GM19025 (cell line): Measurements from ENCODE around the gene SPON1.
"Not testable (repeated sequence)": the region's sequence is repeated elsewhere in the genome, so short reads cannot be mapped to it uniquely, and the experiment has no call there.

Experiments used
- ATAC-seq: cut with Tn5 transposase; IDR thresholded peaks from one replicate; pipeline ENCODE4 v1.9.1; 2021; ENCODE audit warnings: mild to moderate bottlenecking, low read depth, moderate library complexity; ENCODE audit not compliant: unreplicated experiment

SPON1 gene

DNA sequence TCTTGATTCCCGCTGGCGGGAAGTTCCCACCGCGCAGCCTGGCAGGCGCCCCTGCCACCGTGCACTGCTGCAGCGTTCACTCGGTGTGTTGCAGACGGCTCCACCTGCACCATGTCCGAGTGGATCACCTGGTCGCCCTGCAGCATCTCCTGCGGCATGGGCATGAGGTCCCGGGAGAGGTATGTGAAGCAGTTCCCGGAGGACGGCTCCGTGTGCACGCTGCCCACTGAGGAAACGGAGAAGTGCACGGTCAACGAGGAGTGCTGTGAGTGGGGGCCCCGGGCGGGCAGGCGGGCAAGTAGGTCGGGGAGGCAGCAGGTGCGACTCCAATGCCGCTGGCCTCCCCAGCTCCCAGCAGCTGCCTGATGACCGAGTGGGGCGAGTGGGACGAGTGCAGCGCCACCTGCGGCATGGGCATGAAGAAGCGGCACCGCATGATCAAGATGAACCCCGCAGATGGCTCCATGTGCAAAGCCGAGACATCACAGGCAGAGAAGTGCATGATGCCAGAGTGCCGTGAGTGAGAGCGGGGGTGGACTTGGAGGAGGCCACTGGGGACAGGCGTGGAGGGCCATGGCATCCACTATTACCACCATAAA, 296.8 kb downstream of the SPON1 start:
- no peak for ATAC-seq

DNA sequence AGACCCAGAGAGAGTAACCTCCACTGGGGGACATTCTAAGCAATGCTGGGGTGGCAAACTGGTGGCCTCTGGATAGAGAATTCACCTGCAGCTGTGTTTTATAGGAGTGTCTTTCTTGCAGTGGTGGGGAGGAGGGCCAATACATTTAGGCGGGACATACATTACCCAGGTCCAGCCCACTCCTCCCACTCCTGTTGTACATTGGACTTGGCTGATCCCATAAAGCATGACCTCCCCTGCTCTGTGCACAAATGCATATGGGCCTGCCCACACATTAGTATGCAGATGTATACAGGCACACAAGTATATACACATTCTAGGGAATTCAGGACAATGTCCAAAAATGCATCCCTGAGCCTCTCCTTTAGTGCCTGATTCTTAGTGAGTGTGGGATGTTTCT, 297.4 kb downstream of the SPON1 start:
- ATAC-seq = no peak

DNA sequence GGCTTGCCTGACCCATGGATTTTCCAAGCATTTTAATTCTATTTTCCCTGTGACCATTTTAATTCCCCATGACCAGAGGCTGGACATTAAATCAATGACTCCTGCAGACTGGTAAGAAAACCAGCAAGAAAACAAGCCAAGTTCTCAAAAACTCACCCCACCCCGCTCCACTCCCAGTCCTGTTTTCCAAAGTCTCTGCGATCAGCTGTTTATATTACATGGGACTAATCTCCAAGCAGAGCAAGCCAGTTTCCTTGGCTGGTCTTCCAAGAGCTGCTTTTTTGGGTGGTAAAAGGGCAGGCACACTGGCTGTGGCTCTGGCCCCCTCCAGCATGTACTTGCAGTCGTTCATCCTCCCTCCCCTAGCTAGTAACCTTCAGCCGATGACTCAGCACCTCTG, 298.5 kb downstream of the SPON1 start:
- no peak for ATAC-seq

- no peak for ATAC-seq
Measured at GRCh38 chr11:14262271-14262846, 299.8 kb downstream of the SPON1 start.

DNA sequence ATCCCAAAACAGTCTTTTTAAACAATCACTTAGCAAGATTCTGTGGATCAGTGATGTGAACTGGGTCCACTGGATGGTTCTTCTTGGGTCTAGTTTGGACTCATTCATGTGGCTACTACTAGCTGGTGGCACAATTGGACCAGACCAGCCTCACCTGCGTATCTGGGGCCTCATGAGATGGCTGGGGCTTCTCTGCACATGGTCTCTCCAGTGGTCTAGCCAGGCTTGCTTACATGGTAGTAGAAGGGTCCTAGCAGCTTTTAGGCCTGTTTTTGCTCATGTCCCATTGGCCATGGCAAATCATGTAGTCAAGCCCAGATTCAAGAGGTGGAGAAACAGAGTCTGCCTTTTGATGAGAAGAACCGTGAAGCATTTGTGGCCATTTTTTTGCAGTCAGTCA, 302.4 kb downstream of the SPON1 start:
- ATAC-seq = no peak

DNA sequence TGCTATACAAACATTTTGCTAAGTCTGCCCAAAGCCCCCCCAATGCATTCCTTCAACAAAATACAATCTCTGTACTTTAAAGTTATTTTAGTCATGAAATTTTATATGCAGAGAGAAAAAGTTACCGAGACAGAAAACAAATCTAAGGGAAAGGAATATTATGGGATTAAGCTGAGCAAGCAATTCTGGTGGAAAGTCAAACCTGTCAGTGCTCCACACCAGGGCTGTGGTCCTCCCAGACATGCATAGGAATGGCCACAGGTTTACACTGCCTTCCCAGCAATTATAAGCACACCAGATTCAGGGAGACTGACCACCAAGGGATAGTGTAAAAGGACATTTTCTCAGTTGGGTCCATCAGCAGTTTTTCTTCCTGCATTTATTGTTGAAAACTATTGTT, 304.1 kb downstream of the SPON1 start:
- ATAC-seq = no peak

GRCh38 chr11:14267861-14268635, 305.5 kb downstream of the SPON1 start:
- ATAC-seq = no peak

DNA sequence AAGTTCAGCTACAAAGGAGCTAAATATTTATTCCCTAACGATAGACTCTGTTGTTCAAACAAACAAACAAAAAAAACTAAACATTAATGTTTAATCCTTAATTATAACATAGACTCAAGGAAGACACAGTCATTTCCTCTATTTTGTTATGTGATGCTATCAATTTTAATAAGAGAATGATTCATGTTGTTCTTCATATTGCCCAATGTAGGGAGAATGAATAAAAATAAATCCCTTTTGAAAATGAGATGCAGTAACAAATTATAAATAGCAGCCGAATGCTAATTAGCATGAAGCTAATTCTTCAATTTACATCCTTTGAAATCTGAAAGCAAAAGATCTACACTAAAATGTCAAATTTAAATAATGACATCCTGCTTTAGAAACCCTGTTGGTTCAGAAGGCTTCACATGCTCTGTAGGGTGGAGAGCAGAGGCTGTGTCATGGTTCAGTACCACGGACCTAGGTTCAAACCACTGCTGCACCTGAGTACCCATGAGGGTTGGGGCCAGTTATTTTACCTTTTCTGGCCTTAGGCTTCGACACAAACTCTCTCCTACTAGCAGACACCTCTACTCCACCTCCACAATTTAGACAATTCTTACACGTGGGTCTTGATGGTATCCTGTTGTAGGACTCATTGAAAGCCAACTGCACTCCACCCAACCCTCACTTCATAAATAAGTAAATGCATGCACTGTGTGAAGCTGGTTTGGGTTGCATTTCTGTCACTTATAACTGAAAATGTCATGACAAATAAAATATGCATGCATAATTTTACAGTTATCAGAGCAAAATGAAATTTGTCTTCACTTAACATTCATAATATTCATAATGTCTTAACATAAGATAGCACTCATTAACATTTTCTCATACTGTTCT, 307.4 kb downstream of the SPON1 start:
- peak; percentile 37 for ATAC-seq

GRCh38 chr11:14270690-14271542, 308.4 kb downstream of the SPON1 start:
- peak; percentile 38 for ATAC-seq

DNA sequence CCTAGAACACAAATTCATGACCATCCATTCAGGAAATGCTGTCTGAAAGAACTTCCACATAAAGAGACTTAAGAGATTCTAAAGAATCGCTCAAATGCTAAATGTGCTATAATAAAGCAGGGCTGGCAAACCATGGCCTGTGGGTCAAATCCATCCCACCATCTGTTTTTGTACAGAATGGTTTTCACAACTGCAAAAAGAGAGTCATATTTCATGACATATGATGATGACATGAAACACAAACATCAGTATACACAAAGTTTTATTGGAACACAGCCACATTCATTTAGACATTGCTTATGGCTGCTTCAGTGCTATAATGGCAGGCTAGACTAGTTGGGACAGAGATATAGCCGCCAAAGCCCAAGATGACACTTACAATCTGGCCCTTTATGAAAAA, 311.4 kb downstream of the SPON1 start:
- no peak for ATAC-seq

DNA sequence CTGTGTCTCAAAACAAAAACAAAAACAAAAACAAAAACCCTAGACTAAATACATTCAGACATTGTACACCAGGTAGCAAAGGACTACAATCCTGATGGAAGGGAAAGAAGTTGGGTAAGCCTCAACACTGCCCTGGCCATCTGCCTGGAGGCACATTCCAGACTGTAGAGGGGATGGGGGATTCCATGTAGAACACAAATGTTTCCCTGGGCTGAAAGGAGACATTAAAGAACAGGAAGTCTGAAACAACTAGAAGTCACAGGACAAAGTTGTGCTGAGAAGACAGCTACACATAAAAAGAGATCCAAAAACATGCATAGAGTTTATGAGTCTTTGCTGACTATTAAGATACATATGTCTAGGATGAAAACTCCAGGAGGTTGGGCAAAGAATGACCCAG, 312.6 kb downstream of the SPON1 start:
- ATAC-seq = no peak

- not testable (repeated sequence) for ATAC-seq
Measured at GRCh38 chr11:14278869-14279268, 316.3 kb downstream of the SPON1 start.

GRCh38 chr11:14288189-14288935, 325.8 kb downstream of the SPON1 start:
- ATAC-seq = no peak

DNA sequence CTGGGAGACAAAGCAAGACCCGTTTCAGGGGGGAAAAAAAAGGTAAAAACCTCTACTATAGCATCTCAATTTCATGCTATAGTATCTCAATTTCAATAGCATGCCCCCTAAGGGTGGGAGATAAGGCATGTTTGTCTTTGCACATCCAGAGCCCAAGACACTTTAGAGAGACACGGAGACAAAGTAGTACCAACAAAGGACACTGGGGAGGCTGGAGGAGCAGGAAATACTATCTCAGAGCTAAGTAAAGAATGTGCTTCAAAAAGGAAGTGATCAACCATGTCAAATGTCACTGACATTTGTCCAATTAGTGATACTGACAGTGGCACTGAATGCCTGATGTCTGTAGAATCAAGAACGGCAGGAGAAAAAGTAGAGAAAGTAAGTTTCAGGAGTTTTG, 327.9 kb downstream of the SPON1 start:
- ATAC-seq = no peak

- no peak for ATAC-seq
Measured at GRCh38 chr11:14299921-14300320, 337.4 kb downstream of the SPON1 start.

DNA sequence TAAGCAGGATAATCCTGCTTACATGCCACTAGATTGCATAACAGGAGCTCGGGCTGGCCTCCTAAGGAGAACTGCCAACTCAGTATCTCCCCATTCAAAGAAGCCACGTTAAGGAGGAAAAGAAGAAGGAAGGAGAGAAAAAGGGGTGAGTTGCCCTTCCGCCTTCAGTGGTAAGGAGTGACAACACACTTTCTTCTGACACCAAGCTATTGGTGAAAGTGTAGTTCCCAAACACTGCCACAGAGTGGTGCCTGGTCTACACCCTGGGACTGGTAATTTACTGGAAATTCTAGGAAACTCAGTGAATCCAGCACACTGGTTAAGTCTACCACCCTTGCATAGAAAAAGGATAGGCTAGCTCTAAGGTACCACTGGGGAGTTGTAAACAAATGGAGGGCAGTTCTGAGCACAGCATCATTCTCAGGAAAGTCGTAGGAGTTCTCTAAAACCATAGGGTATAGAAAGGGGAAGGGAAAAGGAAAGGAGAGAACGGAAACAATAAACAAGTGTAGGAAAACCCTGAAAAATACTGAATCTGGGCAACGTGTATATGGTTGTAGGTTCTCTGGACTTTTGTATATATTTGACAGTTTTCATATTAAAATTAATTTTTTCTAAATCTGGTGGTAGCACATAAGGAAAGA, 338.3 kb downstream of the SPON1 start:
- ATAC-seq = peak; percentile 64

- no peak for ATAC-seq
Measured at GRCh38 chr11:14304601-14305000, 342.1 kb downstream of the SPON1 start.

DNA sequence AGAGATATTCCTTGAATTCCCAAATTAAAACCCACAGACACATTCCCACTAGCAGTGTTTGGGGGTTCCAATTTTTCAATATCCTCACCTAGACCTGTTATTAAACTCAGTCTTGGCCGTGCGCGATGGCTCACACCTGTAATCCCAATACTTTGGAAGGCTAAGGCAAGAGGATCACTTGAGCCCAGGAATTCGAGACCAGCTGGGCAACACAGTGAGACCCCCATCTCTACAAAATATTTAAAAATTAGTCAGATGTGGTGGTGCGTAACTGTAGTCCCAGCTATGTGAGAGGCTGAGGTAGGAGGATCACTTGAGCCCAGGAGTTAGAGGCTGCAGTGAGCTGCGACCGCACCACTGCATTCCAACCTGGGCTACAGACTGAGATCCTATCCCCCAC, 343.1 kb downstream of the SPON1 start:
- no peak for ATAC-seq

DNA sequence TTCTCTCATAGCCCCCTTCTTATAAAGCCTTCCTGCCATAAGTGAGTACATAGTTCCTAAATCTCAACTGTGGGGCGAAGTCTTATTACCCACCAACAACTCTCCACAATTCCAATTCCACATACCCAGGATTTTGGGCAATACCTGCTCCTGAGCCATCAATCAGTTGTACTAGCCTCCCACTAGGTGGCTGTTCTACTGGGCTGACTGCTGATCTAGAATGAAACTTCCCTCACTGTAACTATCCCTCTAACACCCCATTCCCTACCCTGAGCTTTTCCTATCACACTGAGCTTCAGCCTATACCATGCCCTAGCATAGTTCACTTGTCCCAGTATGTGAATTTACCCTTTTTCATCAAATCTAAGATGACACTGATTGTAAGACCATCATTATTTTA, 344.0 kb downstream of the SPON1 start:
- no peak for ATAC-seq
